ENCODE data around the gene FAM120A. TPM values are rescaled to one million over a fixed set of nuclear protein-coding genes. Genes with fewer than 3 reads are reported as not detected.

FAM120A gene
- total and polyA plus RNA-seq, 9 of the 15 experiments (the other 6 are each of a cell fraction or from before 2014, with no cell fraction given) = 8.7 to 71.0 (median 42.2) TPM

DNA sequence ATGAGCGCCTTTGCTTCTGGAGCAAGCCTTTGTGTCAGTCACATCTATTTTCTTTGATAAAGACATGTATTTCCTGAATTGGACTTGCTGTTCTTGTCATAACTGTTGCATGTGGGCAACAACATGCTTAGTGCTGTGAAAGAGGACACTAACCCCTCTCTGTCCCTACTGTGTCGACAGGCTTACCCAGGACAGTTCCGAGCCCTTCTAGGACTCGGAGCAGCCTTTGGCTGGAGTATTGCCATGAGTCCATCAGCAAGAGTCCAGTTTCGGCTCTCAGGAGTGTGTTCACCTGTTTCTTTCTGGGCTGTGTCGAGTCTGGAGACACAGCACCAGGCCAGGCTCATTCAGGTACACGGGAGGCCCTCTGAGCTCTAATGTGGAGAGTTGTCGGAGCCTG, 88.8 kb downstream of the FAM120A start:
- Histone ChIP-seq H3K9me3 (replicated peaks; ENCODE audit: control insufficient read depth, insufficient read depth, low read depth, low read length) (no peaks in the 10 kb centered on the region), H2AFZ (ENCODE audit: low read depth, low read length) (no peak overlapping the region), H3K9ac (ENCODE audit: insufficient read depth in 1 of 2, low read depth in 2 of 2, low read length in 2 of 2) (no peak overlapping the region), H3K79me2 (ENCODE audit: control insufficient read depth, insufficient read depth, low read length) (no peaks in the 10 kb centered on the region; the same call in 2 of the 3 replicates), H3K27ac (ENCODE audit: extremely low read depth, low read depth, low read length) (no peak overlapping the region), H3K4me1 (replicated peaks in 1 of 2; ENCODE audit: control insufficient read depth in 2 of 2, insufficient read depth in 2 of 2, low read length in 2 of 2) (no peaks in the 10 kb centered on the region), H4K20me1 (replicated peaks; ENCODE audit: control insufficient read depth, insufficient read depth, low read length) (no peaks in the 10 kb centered on the region), H3K27me3 (ENCODE audit: control insufficient read depth in 2 of 2, insufficient read depth in 2 of 2, low read length in 2 of 2) (no peaks in the 10 kb centered on the region), H3K36me3 (ENCODE audit: control insufficient read depth, insufficient read depth, low read length) (peaks cover 92% of the 10 kb centered on the region), H3K9me1 (ENCODE audit: control insufficient read depth, insufficient read depth, low read length) (no peaks in the 10 kb centered on the region), H3K4me3 (no peak overlapping the region), H3K4me2 (ENCODE audit: insufficient read depth, low read length) (no peak overlapping the region)
- CTCF ChIA-PET (ENCODE audit: low intra/inter-chr PET ratio) = no interaction called here
- in situ Hi-C loops (cut with MboI) (no loop called here), intact Hi-C loops (cut with micrococcal nuclease) (no loop called here)
- POLR2A ChIA-PET = no interaction called here
- no TSS peak for BruUV-seq (replicated peaks)
- 93% methylated on average over 8 of the region's 8 CpGs for WGBS (ENCODE audit: insufficient coverage, low coverage, missing lambda C conversion rate)
- no peak for DNase-seq (ENCODE audit: extremely low read depth in 1 of 4, low spot score in 3 of 4)
- ATAC-seq = no peak
- TF ChIP-seq NR4A1 (CRISPR knock-in tag; IDR thresholded peaks at IDR 0.05) = no peak
- no peak for TF ChIP-seq NR4A1 (tag; IDR thresholded peaks at IDR 0.05)
- no peak for TF ChIP-seq ZNF3 (CRISPR knock-in tag; IDR thresholded peaks at IDR 0.05)
- no peak for TF ChIP-seq ZC3H4 (CRISPR knock-in tag; IDR thresholded peaks at IDR 0.05; ENCODE audit: borderline replicate concordance)
- TF ChIP-seq RNF2 (IDR thresholded peaks at IDR 0.05) = no peak
- TF ChIP-seq, protein P1, sequence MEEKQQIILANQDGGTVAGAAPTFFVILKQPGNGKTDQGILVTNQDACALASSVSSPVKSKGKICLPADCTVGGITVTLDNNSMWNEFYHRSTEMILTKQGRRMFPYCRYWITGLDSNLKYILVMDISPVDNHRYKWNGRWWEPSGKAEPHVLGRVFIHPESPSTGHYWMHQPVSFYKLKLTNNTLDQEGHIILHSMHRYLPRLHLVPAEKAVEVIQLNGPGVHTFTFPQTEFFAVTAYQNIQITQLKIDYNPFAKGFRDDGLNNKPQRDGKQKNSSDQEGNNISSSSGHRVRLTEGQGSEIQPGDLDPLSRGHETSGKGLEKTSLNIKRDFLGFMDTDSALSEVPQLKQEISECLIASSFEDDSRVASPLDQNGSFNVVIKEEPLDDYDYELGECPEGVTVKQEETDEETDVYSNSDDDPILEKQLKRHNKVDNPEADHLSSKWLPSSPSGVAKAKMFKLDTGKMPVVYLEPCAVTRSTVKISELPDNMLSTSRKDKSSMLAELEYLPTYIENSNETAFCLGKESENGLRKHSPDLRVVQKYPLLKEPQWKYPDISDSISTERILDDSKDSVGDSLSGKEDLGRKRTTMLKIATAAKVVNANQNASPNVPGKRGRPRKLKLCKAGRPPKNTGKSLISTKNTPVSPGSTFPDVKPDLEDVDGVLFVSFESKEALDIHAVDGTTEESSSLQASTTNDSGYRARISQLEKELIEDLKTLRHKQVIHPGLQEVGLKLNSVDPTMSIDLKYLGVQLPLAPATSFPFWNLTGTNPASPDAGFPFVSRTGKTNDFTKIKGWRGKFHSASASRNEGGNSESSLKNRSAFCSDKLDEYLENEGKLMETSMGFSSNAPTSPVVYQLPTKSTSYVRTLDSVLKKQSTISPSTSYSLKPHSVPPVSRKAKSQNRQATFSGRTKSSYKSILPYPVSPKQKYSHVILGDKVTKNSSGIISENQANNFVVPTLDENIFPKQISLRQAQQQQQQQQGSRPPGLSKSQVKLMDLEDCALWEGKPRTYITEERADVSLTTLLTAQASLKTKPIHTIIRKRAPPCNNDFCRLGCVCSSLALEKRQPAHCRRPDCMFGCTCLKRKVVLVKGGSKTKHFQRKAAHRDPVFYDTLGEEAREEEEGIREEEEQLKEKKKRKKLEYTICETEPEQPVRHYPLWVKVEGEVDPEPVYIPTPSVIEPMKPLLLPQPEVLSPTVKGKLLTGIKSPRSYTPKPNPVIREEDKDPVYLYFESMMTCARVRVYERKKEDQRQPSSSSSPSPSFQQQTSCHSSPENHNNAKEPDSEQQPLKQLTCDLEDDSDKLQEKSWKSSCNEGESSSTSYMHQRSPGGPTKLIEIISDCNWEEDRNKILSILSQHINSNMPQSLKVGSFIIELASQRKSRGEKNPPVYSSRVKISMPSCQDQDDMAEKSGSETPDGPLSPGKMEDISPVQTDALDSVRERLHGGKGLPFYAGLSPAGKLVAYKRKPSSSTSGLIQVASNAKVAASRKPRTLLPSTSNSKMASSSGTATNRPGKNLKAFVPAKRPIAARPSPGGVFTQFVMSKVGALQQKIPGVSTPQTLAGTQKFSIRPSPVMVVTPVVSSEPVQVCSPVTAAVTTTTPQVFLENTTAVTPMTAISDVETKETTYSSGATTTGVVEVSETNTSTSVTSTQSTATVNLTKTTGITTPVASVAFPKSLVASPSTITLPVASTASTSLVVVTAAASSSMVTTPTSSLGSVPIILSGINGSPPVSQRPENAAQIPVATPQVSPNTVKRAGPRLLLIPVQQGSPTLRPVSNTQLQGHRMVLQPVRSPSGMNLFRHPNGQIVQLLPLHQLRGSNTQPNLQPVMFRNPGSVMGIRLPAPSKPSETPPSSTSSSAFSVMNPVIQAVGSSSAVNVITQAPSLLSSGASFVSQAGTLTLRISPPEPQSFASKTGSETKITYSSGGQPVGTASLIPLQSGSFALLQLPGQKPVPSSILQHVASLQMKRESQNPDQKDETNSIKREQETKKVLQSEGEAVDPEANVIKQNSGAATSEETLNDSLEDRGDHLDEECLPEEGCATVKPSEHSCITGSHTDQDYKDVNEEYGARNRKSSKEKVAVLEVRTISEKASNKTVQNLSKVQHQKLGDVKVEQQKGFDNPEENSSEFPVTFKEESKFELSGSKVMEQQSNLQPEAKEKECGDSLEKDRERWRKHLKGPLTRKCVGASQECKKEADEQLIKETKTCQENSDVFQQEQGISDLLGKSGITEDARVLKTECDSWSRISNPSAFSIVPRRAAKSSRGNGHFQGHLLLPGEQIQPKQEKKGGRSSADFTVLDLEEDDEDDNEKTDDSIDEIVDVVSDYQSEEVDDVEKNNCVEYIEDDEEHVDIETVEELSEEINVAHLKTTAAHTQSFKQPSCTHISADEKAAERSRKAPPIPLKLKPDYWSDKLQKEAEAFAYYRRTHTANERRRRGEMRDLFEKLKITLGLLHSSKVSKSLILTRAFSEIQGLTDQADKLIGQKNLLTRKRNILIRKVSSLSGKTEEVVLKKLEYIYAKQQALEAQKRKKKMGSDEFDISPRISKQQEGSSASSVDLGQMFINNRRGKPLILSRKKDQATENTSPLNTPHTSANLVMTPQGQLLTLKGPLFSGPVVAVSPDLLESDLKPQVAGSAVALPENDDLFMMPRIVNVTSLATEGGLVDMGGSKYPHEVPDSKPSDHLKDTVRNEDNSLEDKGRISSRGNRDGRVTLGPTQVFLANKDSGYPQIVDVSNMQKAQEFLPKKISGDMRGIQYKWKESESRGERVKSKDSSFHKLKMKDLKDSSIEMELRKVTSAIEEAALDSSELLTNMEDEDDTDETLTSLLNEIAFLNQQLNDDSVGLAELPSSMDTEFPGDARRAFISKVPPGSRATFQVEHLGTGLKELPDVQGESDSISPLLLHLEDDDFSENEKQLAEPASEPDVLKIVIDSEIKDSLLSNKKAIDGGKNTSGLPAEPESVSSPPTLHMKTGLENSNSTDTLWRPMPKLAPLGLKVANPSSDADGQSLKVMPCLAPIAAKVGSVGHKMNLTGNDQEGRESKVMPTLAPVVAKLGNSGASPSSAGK (IDR thresholded peaks at IDR 0.05) = no peak
- no peak for TF ChIP-seq ZNF134 (CRISPR knock-in tag; conservative IDR thresholded peaks at IDR 0.05)
- TF ChIP-seq ZKSCAN8 (CRISPR knock-in tag; IDR thresholded peaks at IDR 0.05) = no peak
- no peak for TF ChIP-seq EHMT2 (IDR thresholded peaks at IDR 0.05)
- no peak for TF ChIP-seq SMARCC2 (IDR thresholded peaks at IDR 0.05; ENCODE audit: low read depth)
- FAIRE-seq = no peak
